ENCODE data around the gene ALDH8A1.

ALDH8A1 gene

DNA sequence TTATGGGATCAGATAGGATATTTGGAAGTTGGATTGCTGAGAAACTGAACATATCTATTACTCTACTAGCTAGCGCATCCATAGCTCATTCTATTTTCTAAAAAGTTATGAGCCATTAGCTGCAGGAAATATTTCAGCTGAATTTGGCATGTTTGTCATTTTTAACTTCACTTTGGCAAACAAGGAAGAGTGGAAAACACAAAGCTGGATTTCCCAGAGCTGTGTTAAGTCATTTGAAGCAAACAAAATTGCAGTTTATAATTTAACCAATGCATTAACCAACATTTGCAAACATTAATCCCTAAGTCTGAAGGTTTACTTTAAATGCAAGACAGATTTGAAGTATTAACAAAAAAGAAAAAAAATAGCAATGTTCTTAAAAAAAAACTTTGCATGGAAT lies 1.2 kb downstream of the ALDH8A1 start:
- no peak for DNase-seq

DNA sequence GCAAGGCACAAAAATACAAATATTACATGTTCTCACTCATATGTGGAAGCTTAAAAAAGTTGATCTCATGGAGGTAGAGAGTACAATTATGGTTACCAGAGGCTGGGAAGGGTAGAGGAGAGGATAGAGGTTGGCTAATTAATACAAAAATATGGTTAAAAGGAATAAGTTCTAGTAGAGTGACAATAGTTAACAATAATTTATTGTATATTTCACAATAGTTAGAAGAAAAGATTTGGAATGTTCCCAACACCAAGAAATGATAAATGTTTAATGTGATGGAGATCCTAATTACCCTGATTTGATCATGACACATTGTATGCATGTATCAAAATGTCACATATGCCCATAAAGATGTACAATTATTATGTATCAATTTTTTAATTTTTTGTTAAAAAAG lies 1.8 kb downstream of the ALDH8A1 start:
- DNase-seq = no peak

DNA sequence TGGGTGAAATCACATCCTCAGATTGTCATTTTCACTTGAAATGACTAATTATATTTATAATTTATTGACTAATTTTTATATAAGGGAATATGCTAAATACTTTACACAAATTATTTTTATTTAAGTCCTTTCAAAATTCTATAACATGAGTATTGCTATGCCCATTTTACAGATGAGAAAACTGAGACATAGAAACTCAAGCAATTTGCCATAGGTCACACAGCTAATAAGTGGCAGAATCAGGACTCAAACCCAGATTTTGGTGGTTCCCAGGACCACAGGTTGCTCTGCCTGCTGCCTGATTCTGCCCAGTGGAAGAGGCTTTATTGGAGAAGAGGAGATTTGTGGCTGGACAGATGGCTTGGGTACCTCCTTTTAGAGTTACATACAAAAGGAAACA lies 4.9 kb downstream of the ALDH8A1 start:
- DNase-seq = no peak

DNA sequence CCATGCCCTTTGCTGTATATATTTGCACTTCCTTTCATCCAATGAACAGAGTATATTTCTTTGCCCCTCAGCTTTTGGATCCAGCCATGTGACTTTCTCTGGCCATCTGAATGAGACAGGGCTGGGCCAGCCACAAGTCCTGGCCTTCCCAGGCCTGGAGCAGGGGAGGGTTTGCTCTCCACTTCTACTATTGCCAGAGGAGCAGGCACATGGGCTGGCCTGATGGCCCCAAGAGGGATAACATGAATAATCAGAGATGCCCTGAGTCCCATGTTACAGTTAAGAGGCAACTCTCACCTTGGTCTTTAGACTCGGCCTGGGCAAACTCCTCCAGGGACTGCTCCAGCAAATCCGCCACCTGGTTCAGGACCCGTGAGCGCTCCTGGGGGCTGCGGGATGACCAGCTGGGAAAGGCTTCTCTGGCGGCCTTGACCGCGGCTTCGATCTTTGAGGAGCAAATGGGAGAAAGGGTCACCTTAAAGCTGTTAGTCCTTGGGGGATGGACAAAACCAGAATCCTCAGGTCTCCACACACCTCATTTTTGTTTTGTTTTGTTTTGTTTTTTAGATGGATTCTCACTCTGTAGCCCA lies 6.3 kb downstream of the ALDH8A1 start:
- no peak for DNase-seq

DNA sequence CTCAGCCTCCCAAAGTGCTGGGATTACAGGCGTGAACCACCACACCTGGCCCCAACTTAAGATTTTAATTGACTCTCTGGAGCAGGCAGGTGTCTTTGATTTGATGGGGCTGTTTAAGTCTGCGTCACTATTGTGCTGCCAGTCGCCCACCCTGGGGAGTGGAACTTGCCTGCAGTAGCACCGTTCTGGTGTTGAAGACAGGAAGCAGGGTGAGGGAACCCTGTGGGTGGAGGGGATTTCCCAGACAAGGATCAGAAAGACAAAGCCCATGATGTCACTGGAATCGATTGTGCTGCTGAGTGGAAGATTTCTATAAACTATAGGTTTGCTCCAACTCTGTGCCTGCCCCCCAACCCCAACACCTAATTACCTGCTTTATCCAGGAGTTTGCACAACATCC lies 11.0 kb downstream of the ALDH8A1 start:
- no peak for DNase-seq

DNA sequence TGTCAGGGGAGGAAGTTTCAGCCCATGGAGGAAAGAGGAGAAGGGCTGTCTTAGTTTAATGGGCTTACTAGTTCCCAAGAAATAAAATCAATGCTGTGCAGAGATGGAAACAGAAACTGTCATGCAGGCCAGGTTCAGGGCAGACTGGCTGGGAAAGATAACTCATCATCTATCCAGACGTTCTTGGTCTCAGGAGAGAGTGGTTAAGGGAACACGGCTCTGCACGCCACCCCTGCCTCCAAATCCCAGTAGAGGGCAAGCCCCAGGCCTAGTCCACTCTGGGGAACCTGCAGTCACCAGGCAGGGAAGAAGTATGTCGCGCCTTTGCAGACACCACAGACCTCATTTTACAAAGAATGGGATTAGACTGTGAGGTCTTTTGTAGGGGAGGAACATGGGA lies 12.5 kb downstream of the ALDH8A1 start:
- DNase-seq = no peak

DNA sequence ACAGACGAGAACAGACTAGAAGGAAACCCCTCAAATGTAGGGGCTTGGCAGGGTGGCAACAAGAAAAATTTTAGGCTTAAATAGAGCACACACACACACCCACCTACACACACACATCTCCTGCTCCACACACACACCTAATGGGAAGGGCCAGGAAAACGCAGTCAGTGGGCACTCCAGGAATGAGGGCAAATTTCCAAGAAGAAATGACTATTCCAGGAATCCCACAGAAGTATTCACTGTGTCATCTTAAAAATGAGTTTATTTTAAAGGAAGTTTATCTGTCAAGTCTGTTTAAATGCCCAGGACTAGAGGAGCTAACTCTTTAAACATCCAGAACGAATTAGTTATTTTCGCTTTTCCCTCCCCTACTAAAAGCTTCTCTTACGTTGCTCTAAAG lies 13.0 kb downstream of the ALDH8A1 start:
- no peak for DNase-seq

DNA sequence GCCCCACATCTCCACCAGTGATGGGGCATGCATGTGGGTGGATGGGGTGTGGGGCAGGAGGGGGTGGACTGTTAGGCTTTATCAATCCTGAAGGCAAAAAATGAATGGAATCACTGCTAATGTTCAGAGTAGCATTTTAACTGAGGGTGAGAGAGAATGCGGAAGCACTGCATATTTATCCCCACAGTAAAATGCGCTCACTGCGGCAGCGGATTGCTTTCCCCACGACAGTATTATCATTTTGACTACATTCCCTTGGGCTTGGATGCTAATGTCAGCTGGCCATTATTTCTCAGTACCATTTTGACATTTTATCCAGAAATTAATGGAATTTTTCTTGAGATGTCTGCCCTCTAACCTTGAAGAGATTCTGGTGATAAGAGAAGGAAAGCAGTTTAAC lies 13.4 kb downstream of the ALDH8A1 start:
- no peak for DNase-seq

DNA sequence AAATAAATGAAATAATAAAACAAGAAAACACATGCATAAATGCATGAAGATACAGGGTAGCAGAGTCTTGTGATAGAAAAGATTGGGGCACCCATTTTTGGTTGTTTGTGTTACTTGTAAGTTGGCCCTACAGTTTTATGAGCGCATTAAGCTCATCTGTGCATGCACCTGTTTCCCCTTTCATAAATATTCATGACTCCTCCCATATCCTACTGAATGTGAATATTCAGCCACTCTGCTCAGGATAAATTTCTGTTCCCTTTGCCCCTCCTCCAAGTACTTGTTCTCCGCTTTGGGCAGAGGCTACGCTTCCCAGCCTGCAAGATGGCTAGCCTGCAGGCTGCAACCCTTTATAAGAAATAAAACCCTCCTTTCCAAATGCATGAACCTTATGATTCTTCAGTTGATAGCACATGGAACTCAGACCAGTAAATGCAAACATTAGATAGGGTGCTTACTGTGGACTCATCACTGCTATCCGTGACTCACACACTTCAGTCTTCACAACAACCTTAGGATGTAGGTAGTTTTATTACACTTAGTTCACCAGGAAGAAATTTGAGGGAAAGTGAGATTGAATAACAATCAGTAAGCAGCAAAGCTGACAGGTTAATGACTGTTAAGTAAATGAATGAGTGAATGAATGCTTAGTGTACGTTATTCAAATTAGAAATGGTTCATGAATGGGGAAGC lies 15.0 kb downstream of the ALDH8A1 start:
- DNase-seq = peak; percentile 5

DNA sequence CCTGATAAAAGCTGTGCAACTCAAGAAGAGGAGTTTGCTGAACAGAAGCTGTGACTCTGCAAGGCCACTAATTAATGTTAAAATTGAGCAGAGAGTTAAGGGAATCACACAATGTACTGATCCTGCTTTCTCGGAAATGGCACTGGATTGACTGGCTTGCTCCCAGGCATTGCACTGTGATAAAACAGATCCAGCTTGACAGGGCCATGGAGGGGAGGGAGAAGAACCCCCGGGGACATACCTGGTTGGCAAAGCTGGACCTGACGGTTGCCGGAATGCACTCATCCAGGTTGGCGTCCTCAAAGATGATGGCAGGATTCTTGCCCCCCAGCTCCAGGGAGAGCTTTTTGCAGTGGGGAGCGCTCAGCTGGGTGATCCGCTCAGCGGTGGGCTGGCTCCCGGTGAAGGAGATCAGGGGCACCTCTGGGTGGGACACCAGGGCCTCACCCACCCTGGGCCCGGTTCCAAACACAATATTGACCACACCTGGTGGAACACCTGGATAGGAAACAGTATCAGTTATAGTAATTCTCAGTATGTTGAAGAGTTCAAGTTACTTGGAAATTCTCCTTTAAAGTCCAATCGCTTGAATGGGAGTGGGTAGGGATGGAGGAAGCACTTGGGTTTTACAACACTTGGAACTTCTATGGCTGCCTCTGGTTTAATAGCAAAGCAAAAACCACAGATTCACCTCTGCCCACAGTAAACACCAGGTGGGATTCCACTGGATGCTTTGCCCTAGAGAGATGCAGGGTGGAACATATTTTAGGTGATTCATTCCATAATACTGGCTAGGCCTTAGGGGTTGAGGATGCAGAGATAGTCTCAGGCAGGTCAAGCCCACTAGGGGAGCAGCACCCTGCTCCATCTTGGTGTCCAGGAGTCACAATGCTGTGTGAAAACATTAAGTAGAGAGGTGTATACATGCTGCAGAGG lies 17.1 kb downstream of the ALDH8A1 start:
- DNase-seq = no peak

DNA sequence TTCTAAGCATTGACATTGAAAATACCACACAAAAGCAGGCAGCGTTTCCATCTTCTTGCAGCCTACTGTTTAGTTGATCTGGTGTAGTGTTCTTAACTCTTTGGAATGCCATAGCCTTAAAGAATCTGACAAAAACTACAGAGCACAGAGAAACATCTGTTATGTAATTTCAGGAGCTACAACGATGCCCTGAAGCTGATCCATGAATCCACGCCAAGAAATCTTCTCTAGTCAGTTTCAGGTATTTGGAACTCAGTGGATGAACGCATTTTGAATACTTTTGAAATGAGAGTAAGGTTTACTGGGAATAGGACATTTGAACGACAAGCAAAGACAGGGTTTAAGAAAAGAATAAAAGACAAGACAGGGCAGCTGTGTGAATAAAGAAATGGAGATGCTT lies 17.8 kb downstream of the ALDH8A1 start:
- DNase-seq = no peak

DNA sequence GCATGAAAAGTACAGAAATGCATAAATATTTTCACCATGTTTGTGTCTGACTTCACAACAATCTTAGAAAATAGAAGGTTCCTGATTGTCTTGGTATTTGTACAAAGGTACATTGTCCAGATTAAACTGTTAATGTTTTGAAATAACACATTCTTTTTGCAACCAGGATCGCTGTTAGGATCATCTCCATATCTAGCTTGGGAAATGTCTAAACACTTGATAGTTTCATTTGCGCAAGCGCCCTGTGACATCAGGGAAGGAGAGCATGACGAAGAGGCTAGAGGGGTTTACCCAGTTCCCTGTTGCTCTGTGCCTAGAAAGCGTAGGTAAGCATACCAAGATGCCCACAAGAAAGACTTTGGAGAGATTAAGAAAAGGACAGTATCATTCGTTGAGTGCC lies 19.4 kb downstream of the ALDH8A1 start:
- no peak for DNase-seq

DNA sequence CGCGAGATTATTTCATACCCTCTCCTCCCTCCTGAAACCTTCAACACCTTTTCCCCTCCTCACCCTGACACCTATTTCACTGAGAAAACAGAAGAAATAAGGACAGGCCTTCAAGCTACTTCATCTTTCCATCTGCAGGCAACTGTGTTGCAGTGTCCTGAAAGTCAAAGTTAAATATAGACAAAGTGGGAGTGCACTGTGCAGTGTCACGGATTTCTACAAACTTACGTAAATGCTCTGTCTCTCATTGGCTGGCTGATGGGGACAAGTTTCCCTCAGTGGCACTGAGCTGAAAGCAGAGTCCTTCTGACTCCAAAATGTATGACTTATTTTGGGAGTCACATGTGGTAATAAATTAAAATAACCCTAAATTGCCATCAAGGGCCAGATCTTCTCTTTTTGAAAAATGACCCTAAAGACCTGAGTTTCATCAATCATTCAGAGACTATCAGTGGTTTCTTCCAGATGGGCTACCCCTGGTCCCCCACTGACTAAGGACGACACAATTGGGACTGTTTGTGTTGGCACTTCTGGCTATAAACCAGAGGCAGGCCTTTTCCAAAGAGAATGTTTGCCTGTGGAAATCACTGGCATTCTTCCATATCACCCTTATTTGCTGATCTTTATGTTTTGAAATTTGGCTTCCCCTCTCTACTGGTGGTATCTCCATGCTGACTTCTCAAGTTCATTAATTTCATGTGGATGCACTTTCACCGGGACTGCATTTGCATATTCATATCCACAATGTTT lies 21.6 kb downstream of the ALDH8A1 start:
- DNase-seq = no peak

DNA sequence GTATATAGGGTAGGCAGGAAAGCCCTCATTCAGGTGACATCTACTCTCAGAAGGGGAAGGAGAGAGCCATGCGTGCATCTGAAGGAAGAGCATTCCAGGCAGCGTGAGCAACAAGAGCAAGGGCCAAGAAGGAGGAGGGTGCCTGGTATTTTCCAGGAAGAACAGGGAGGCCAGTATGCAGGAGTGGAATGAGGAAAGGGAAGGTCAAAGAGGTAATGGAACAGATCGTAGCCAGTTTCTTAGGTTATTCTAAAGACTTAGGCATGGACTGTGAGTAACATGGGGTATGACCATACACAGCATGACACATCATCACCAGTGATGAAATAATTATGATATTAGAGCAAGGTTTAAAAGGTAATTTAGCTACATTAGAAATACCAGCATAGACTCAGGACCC lies 24.1 kb downstream of the ALDH8A1 start:
- no peak for DNase-seq

DNA sequence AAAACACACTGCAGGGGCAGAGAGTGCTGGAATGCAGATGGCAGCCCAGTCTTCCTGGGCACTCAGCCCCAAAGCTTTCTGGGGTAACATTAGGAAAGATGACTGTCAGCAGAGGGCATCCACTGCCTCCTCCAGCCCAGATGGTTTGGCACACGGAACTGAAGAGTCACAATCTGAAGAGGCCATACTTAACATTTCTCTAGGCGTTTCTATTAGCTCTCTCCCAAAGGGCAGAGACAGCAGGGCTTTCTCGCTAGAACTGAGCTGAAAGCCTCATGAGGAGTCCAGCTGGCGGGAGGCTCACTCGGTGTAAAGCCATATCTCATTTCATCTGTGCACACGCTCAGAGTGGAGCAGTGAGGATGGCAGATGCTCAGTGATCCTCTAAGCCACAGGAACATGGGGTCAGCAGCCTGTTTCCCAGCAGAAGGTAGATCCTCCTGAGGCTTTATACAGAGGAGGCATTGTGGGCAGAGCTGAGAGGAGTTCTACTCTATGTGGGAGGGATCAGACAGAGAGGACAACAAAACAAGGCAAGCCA lies 28.1 kb downstream of the ALDH8A1 start:
- DNase-seq = no peak

DNA sequence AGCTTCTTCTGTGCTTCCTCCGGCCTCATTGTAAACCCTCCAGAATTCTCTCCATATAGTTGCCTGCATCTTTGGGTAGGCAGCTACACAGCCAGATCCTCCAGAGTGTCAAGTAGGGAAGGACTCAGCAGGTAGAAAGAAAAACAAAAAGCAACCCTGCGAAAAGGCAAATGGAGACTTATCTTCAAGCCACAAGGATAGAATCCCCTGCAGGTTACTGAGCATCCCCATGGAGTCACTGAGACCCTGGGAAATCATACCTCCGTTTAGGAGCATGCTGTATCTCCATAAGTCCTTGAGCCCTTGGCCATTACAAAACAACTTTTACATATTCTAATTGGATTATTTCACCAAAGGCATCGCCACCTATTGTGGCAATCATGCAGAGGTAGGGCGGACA lies 28.6 kb downstream of the ALDH8A1 start:
- DNase-seq = no peak

DNA sequence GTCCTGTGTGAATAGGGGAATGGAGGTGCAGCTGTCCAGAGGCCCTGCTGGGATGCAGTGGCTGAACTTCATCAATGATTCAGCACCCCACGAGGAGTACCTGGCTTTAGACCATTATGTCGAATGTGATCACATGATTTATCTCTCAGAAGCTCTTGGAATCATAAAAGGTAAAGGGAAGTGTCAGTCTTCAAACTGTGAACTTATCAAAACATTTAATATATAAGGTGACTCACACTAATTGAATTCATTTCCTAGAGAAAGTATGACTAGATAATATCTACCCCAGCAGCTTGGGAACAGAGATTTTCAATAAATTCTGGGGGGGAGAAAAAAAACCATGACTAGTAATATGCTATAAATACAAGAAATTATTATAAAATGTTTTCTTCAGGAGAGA lies 29.5 kb downstream of the ALDH8A1 start:
- no peak for DNase-seq

DNA sequence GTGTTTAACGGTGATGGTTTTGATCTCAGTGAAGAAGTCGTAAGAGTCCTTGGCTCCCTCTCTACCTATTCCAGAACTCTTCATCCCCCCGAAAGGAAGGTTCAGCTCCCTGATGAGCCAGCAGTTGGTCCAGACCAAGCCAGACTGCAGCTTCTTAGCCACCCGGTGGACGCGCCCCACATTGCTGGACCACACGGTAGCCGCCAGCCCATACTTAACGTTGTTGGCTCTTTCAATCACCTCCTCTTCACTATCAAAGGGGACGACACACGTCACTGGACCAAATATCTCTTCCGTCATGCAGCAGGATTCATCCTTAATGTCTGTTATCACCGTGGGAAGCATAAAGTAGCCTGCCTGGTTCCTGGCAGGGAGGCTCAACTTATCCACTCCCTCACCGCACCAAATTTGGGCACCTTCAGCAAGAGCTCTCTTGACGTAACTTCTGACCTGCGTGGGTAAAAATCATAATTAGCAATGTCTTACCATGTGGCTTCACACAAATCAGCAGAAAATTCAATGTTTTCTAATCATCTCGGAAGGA lies 31.4 kb downstream of the ALDH8A1 start:
- no peak for DNase-seq

DNA sequence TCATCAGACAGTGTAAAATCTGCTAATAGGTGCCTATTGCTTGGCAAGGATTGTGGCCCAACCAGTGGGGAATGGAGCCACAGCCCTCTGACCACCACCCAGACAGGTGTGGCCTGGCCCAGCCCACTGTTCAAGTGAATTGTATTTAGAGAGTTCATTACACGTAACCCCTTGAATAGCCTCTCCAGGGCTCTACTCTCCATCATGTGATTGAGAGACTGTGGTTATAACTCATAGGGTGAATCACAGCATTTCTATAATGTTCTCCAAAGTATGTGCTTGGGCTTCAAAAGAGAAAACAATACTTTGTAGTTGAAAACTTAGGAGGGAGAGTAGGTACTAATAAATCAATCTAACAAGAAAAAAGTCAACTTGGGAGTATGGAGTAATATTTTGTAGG lies 38.4 kb downstream of the ALDH8A1 start:
- no peak for DNase-seq

DNA sequence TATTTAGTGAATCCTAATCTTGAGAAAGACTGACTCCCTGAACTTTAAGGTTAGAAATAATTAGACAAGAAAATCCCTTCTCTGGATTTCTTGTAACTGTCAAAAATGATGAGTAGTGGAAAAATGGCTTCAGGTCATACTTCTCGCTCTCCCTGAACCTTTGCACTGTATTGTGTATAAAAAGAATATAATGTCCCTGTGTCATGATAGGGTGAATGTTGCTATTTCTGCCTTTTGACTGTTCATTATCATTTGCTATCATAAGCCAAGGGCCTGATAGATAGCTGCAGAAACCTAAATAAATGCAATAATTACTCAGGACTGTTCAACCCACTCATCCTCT lies 39.3 kb downstream of the ALDH8A1 start:
- no peak for DNase-seq

DNA sequence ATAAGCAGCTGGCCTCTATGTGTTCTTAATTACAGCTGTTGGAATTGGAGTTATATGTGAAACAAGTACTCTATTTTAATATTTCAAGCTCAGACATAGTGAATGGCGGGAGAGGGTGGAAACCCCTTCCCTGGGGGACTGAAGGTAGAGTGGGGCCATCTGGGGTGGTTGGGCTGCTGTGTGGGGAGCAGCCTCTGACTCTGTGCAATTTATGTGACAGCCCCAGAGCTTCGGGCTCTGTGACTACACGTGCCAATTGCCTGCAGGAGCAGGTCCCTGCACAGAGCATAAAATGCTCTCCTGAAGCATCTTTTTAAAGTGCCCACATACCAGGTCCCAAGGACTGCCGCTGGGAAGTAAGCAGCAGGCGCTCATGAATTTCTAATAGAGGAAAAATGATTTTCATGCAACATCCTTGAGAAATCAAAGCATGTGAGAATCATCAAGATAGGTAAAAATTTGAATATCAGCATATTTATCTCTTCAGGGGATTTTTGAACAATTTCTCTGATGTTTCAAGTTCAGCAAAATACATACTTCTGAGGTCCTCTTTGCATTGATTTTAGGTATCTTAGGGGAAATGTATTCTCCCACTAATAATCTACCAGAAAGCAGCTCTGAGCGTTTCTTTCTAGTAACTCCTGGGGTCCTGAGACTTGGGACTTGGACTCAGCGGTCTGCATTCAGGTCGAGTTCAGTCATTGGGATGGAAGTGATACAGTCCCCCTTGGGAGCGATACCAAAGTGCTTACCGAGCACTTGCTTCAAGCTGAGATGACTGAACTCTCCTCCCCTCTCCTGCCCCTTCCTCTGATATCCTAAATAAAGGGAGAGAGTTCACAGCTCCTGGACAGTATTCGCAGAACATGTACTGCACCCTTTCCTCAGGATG lies 40.0 kb downstream of the ALDH8A1 start:
- no peak for DNase-seq

Measured in NCI-H1436 (cell line).